Smooth muscle cell of the brain vasculature (primary cell): ENCODE measurements around the gene SLC35D2.
A peak's percentile ranks its signal among the peaks of the same experiment; 100 is the strongest.

Experiments used
- DNase-seq: peaks from one replicate; pipeline ENCODE4 v3.0.0-alpha.2; 2012; ENCODE audit warnings: low read depth, low spot score

The SLC35D2 gene

DNA sequence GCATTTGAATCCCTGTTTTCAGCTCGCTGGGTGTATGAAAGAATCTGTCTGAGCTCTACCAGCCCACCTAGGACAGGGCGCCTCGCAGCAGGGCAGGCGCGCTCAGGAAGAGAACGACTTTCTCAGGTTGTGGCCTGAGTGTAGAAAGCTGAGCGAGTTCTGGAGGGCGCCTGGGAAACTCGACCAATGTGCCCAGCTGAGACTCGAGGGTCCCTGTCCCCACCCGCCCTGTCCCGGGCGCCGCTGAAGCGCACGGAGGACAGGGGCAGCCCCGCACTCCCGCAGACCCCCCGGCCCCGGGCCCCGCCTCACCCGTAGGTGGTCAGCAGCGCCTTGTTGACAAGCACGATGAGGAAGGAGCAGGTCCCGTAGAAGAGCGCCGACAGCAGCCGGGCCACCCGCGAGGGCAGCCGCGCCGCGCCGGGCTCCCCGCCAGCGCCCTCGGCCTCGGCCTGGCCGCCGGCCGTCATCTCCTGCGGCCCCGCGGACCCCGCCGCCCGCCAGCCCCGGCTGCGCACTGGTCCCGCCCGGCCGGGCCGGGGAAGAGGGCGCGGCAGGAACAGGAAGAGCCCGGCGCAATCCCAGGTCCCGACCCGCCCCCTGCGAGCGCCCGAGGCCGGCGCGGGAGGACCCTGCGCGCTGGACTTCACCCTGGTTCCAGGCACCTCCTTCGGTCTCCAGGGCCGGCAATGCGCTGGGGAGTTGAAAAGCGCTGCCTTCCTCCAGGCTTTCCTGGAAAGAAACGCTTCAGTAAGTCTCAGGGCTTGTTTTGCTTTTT is at the start of gene SLC35D2:
Gene SLC35D2 (minus strand): TSS at position 547 of the 778 bp plus-strand sequence. CDS start 77 bp downstream, at position 470.
- no peak for DNase-seq

DNA sequence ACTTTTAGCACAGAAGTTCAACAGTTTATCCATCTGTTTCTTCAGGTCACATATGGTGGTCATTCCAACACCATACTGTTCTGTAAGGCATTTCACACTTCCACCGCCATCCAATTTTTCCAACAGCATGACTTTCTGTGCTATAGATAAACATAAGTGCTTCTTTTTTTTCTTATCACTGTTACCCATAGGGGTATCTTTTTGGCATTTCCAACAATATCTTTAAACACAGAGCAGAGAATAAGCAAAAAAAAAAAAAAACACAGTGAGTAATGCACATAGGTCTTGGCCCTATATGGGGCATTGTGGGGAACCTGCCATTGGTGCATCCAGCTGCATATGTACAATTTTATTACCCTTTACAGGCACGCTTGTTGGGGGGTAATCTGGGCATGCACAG is 46.9 kb upstream of the SLC35D2 start:
- DNase-seq, result no peak

GRCh38 chr9:96429732-96430131 is 46.2 kb upstream of the SLC35D2 start:
- no peak for DNase-seq

- DNase-seq, result no peak
Observed at GRCh38 chr9:96425500-96426169, 42.1 kb upstream of the SLC35D2 start.

GRCh38 chr9:96423985-96424336 is 40.5 kb upstream of the SLC35D2 start:
- no peak for DNase-seq

DNA sequence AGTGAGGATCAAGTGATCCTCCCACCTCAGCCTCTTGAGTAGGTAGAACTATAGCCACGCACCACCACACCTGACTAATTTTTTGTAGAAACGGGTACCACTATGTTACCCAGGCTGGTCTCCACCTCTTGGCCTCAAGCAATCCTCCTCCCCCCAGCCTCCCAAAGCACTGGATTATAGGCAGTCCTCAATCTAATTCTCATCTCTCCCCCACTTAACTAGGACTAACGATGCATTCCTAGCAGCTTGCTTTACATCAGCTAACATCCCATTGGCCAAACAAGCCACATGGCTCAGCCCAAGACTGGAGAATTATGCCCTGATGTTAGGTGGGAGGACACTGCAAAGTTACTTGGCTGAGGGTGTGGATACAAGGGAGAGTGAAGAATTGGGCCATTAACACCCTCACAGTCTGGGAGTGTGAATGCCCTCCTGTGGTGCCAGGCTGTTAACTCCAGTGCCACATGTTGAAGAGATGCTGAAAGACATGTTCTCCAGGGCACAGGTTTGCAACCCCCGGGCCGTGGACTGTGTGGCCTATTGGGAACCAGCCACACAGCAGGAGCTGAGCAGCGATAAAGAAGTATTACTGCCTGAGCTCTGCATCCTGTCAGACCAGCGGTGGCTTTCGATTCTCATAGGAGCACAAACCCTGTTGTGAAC is 39.9 kb upstream of the SLC35D2 start:
- DNase-seq, result no peak

DNA sequence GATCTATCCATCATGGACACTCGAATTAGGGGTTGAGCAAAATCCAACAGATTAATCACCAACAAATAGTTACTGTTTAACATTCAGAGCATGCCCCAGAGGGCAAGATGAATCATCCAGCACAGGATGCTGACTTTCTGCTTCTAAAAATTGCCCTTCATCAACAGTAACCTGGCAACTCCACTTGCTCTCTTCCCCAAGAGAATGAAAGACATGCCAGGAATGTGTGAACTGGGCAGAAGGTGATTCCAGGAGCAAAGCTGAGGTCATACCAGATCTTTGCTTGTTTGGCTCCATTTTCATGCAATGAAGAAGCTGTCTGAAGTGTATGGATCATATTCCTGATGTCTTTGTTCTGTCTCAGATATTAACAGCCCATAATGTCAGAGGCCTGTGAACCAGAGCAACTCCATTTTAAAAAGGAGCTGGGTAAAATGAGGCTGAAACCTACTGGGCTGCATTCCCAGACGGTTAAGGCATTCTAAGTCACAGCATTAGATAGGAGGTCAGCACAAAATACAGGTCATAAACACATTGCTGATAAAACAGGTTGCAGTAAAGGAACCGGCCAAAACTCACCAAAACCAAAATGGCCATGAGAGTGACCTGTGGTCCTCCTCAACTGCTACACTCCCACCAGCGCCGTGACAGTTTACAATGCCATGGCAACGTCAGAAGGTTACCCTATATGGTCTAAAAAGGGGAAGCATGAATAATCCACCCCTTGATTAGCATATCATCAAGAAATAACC is 37.1 kb upstream of the SLC35D2 start:
- DNase-seq, result peak; percentile 57

DNA sequence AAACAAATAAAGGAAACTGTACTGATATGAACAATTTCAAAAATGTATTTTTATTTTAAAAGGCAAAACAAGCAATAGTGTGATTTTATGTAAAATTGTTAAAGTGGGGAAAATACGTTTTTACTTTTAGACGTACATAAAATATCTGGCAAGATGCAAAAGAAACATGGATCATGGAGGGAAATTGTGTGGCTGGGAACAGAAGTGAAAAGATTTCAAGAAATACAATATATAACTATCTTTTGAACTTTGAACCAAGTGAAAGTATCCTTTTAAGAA is 36.1 kb upstream of the SLC35D2 start:
- no peak for DNase-seq

- no peak for DNase-seq
Observed at GRCh38 chr9:96418920-96419690, 35.6 kb upstream of the SLC35D2 start.

GRCh38 chr9:96418083-96418919 is 34.8 kb upstream of the SLC35D2 start, which contains the start of gene ZNF367:
Gene ZNF367, minus strand, starts transcription at chr9:96418370. Its CDS starts 338 bp downstream, at chr9:96418032.
- peak; percentile 97 for DNase-seq

DNA sequence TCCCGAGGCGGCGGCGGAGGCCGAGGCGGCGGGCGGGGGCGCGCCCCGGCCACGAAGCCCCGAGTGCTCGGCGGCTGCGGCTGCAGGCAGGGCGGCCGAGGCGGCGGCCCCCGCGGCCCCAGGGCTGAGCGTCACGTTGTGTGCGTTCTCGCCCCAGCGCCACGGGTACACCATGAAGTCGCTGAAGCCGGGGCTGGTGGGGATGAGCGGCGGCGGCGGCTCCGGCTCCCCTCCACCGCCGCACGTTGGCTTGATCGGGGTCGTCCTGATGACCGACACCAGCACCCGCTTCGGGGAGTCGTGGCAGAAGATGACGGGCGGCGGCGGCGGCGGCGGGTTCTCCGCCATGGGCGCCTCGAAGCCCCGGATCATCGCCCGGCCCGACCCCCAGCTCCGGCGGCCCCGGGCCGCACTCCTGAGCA is 34.2 kb upstream of the SLC35D2 start:
- DNase-seq, result no peak

DNA sequence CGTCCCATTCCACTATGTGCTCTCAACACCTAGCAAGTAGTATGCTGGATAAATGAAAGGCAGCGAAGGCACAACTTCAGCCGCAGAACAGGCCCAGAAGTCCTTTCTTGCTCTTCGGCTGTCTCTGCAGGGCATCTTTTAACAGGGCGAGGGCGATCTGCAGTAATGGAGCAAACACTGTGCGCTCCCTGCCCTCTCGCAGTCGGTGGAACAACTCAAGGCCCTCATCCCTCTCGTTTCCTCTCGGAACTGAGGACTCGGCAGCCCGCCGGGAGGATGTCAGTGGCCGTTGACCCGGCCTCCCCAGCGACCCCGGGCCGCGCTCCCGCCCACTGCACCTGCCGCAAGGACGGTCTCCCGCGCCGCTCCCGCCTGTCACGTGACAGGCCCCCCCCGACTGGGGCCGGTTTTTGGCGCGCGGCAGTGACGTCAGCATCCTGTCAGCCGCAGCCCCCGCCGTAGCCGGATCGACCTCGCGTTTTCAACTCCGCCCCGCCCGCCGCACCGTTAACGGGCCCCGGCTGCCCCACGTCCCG is 33.6 kb upstream of the SLC35D2 start:
- DNase-seq, result peak; percentile 23

- DNase-seq, result no peak
Observed at GRCh38 chr9:96413302-96414221, 30.1 kb upstream of the SLC35D2 start.

GRCh38 chr9:96412174-96412913 is 28.8 kb upstream of the SLC35D2 start:
- DNase-seq, result no peak

DNA sequence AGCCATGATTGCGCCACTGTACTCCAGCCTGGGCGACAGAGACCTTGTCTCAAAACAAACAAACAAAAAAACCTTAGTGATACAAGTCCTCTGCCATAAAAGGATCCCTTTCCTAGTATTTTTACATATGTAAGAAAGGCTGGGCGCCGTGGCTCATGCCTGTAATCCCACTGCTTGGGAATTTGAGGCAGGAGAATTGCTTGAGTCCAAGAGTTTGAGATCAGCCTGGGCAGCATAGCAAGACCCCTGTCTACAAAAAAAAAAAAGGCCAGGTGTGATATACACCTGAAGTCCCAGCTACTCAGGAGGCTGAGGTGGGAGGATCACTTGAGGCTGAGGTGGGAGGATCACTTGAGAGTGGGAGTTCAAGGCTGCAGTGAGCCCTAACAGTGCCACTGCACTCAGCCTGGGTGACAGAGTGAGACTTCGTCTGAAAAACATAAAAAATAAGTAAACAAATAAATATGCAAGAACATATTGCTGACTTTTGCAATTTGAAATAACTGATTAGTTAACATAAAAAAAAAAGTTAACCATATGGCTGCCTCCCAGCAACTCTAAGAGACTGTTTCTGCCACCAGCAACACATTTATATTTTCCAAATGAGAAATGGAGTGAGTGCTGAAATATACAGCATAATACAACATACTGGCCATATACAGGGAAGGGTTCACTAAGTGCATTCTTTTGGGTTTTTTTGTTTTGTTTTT is 27.8 kb upstream of the SLC35D2 start:
- no peak for DNase-seq

DNA sequence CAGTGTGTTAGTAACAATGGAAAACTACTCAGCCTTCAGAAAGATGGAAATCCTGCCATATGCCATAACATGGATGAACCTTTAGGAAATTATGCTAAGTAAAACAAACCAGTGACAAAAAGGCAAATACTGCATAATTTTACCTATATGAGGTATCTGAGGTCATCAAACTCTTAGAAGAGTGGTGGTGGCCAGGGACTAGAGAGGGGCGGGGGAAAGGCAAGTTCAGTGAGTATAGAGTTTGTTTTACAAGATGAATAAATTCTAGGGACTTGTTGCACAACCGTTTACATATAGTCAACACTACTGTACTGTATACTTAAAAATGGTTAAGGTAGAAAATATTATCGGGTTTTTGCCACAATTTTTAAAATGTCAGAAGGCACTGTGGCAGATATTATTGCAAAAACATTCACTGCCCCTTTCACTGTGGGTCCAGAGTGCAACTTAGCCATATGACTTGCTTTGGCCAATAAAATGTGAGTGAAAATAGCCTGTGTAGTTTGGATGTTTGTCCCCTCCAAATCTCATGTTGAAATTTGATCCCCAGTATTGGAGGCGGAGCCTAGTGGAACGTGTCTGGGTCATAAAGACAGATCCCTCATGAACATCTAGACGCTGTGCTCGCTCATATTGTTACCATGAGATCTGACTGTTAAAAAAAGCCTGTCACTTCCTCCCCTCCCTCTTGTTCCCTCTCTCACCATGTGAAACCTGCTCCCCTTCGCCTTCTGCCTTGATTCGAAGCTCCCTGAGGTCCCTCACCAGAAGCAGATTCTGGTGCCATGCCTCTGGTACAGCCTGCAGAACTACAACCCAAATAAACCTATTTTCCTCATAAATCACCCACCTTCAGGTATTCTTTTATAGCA is 25.1 kb upstream of the SLC35D2 start:
- no peak for DNase-seq
